ENCODE results near the gene NOXO1. TPM values are rescaled to one million over a fixed set of nuclear protein-coding genes. Genes with fewer than 3 reads are reported as not detected.
A peak's percentile ranks its signal among the peaks of the same experiment; 100 is the strongest.

The NOXO1 gene
- total and polyA plus RNA-seq, 8 donors: 0.35 to 1.6 (median 0.58) TPM; not detected in 1

DNA sequence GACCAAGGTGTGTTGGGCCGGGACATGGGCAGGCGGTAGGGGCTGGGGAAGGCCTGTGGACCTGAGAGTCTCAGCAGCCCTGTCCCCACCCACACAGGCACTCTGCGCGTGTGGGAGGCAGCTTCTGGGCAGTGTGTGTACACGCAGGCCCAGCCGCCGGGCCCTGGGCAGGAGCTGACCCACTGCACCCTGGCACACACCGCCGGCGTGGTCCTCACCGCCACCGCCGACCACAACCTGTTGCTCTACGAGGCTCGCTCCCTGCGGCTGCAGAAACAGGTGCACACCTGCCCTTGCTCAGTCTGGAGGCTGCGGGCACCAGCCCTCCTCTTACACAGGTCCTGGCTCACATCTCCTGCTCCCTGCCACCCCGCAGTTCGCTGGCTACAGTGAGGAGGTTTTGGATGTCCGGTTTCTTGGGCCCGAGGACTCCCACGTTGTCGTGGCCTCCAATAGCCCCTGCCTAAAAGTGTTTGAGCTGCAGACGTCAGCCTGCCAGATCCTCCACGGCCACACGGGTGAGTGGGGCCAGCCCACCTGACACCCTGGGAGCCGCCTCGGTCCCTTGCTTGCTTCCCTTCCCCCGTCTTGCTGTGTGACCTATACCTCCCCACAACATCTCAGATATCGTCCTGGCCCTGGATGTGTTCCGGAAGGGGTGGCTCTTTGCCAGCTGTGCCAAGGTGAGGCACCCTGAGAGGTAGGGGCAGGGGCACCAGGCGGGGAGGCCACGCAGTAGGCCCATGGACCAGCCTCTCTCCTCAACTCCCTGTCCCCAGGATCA, 5.6 kb downstream of the NOXO1 start:
- DNase-seq: peak in 2 of 6 donors; percentile 59 to 73
- WGBS, 2 donors: 90 to 93% methylated on average over 33 of the region's 33 CpGs

DNA sequence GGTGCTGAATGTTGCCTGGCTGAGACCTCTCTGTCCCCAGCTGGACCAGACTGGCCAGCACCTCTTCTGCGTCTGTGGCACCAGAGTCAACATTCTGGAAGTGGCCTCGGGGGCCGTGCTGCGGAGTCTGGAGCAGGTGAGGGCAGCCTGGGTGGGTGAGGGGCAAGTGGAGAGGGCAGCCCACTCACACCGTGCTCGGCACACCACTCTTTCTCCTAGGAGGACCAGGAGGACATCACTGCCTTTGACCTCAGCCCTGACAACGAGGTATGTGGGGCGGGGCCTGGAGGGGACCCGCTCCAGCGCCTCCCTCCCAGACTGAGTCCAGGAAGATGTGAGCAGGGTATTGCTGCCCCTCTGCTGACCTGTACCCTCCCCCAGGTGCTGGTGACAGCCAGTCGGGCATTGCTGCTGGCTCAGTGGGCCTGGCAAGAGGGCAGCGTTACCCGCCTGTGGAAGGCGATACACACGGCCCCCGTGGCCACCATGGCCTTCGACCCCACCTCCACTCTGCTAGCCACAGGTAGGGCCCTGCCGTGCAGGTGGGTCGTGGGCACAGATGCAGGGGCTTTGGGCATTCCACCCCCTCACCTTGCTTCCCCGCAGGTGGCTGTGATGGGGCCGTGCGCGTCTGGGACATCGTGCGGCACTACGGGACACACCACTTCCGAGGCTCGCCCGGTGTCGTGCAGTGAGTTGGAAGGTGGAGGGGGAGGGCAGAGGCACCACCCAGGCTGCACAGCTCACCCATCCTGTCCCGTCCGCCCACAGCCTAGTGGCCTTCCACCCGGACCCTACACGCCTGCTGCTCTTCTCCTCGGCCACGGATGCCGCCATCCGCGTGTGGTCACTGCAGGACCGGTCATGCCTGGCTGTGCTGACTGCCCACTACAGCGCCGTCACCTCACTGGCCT, 6.9 kb downstream of the NOXO1 start:
- 91 to 94% methylated on average over 41 to 42 of the region's 42 CpGs for WGBS, 2 donors
- DNase-seq (peak in 2 of 6 donors; percentile 50 to 78), ATAC-seq (no peak), FAIRE-seq (no peak)
- Histone ChIP-seq H3K4me3 (no peak overlapping the region), H3K27ac (no peak overlapping the region), H3K27me3 (no peaks in the 10 kb centered on the region), H3K4me1 (peaks cover 0 to 13% (median 12%) of the 10 kb centered on the region in 3 donors), H3K36me3 (peaks cover 0 to 29% (median 14%) of the 10 kb centered on the region in 3 donors), H3K9me3 (no peaks in the 10 kb centered on the region)
- TF ChIP-seq, protein P1, sequence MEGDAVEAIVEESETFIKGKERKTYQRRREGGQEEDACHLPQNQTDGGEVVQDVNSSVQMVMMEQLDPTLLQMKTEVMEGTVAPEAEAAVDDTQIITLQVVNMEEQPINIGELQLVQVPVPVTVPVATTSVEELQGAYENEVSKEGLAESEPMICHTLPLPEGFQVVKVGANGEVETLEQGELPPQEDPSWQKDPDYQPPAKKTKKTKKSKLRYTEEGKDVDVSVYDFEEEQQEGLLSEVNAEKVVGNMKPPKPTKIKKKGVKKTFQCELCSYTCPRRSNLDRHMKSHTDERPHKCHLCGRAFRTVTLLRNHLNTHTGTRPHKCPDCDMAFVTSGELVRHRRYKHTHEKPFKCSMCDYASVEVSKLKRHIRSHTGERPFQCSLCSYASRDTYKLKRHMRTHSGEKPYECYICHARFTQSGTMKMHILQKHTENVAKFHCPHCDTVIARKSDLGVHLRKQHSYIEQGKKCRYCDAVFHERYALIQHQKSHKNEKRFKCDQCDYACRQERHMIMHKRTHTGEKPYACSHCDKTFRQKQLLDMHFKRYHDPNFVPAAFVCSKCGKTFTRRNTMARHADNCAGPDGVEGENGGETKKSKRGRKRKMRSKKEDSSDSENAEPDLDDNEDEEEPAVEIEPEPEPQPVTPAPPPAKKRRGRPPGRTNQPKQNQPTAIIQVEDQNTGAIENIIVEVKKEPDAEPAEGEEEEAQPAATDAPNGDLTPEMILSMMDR (IDR thresholded peaks at IDR 0.05): no peak
- intact Hi-C loops (cut with DNase I): no loop called here

More for the DNA sequence above, 5.6 kb downstream of the NOXO1 start:
- no peak overlapping the region for H3K27ac ChIP-seq
- FAIRE-seq: no peak
- peaks cover 0 to 29% (median 14%) of the 10 kb centered on the region in 3 donors for H3K36me3 ChIP-seq
- TF ChIP-seq, protein P1 (IDR thresholded peaks at IDR 0.05): no peak
- intact Hi-C loops (cut with DNase I): no loop called here
- no peak overlapping the region for H3K4me3 ChIP-seq
- no peaks in the 10 kb centered on the region for H3K27me3 ChIP-seq
- H3K4me1 ChIP-seq: peaks cover 0 to 20% (median 13%) of the 10 kb centered on the region in 3 donors
- no peaks in the 10 kb centered on the region for H3K9me3 ChIP-seq
- ATAC-seq: no peak

DNA sequence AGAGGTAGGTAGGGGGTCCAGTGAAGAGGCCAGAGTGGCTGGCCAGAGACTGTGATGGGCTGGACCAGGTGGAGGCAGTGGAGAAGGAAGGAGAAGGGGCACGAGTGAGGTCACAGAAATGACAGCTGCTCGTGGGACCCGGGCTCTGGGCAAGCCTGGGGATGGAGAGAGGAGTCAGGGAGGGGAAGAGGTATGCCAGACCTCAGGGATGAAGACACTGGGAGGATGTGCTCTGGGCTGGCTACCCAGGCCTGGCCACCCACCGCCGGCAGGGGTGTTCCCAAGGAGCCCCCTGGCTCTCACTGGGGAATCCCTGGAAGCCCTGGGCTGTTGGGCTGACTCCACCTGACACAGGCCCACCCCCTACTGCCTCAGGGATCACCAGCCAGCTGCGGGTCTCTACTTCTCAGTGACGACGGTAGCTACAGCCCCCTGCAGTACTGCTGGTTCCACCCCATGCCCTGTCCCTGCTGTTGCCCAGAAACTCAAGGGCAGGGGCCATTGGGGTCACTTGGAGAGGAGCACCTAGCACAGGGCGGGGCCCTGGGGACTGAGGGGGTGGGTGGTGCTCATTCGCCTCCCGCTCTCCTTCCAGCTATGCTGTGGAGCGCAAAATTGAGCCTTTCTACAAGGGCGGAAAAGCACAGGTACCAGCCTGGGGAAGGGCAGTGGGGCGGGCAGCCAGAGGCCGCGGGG, 7.7 kb downstream of the NOXO1 start:
- TF ChIP-seq, protein P1 (IDR thresholded peaks at IDR 0.05): no peak
- H3K4me1 ChIP-seq: peaks cover 0 to 13% (median 12%) of the 10 kb centered on the region in 3 donors
- H3K36me3 ChIP-seq: peaks cover 0 to 29% (median 14%) of the 10 kb centered on the region in 3 donors
- H3K27me3 ChIP-seq: no peaks in the 10 kb centered on the region
- intact Hi-C loops (cut with DNase I): no loop called here
- H3K27ac ChIP-seq: no peak overlapping the region
- ATAC-seq: no peak
- no peak overlapping the region for H3K4me3 ChIP-seq
- FAIRE-seq: no peak
- WGBS, 2 donors: 87% methylated on average over 16 of the region's 16 CpGs
- no peaks in the 10 kb centered on the region for H3K9me3 ChIP-seq
- peak in 3 of 6 donors; percentile 18 to 78 (median 44) for DNase-seq

DNA sequence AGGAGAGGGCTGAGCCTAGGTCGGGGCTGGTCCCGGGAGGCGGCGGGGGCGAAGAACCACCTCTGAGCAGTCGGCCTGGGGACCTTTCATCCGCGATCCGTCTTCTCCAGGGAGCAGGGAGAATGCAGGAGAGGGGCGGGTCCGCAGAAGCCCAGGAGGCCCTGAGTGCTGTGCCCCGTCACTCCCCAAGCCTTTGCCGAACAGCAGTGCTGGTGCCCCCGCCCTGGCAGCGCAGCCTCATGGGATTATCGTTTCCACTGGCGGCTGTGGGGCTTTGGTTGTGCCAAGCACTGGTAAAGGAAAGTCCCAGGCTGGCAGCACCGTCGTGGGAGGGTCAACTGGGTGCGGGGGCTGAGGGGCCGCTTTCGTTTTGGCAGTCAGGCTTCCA, 8.8 kb downstream of the NOXO1 start:
- Histone ChIP-seq H3K36me3 (peaks cover 0 to 24% (median 14%) of the 10 kb centered on the region in 3 donors), H3K4me1 (peaks cover 0 to 13% (median 12%) of the 10 kb centered on the region in 3 donors), H3K27me3 (no peaks in the 10 kb centered on the region), H3K9me3 (no peaks in the 10 kb centered on the region), H3K4me3 (peak overlapping the region; percentile 85 to 99 (median 98)), H3K27ac (no peak overlapping the region)
- no peak for FAIRE-seq
- peak in 3 of 6 donors; percentile 33 to 80 (median 58) for DNase-seq
- TF ChIP-seq, protein P1 (IDR thresholded peaks at IDR 0.05): no peak
- 2% methylated on average over 22 of the region's 22 CpGs for WGBS, 2 donors
- intact Hi-C loops (cut with DNase I): no loop called here
- peak; percentile 1 to 14 (median 4) for ATAC-seq

Data from pancreas (tissue), 10 donors.